ENCODE measurements around the gene ZMYND11. TPM values are rescaled to one million over a fixed set of nuclear protein-coding genes. Genes with fewer than 3 reads are reported as not detected.

Gene ZMYND11
- polyA plus RNA-seq, 2 of the 4 experiments (the other 2 are of a cell fraction): 47.7 to 99.7 TPM

DNA sequence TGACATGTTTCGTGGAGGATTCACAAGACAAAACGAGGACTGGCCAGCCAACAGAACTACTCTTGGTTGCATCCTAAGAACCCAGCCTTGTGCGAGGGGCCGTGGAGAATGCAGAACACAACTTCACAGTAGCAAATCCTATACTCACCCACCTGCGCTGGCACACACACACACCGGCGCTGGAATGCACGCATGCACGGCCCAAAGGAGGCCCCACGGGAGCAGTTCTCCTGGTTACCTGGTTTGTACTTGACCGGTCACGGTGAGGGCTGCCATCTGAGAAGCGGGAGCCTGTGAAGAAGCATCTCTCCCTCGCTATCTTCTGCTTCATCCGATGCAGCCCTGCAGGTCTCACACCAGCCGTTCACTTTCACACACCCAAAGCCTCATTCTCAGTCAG lies 137.8 kb downstream of the ZMYND11 start:
- no peak overlapping the region for H3K27ac ChIP-seq
- H3K4me3 ChIP-seq: no peak overlapping the region
- ChIA-PET CTCF (interaction anchor here (0.6 to 1.3 kb wide), 2 partner anchors 8 to 75 kb away, joined by 3 to 4 read pairs; no protein-coding TSS in a partner anchor), POLR2A (no interaction called here)
- WGBS (ENCODE audit: missing lambda C conversion rate): 94% methylated on average over 16 of the region's 16 CpGs
- H3K4me1 ChIP-seq: no peaks in the 10 kb centered on the region
- FAIRE-seq (no peak), DNase-seq (ENCODE audit: low read depth in 1 of 2, low spot score in 1 of 2) (no peak), ATAC-seq (no peak)
- no peak overlapping the region for H3K4me2 ChIP-seq
- TF ChIP-seq FOXS1 (CRISPR knock-in tag; IDR thresholded peaks at IDR 0.05) (no peak), ZFP36 (IDR thresholded peaks at IDR 0.05; ENCODE audit: borderline replicate concordance, partially characterized antibody) (no peak), EP300 (IDR thresholded peaks at IDR 0.05) (no peak), POLR2AphosphoS2 (conservative IDR thresholded peaks at IDR 0.05; ENCODE audit: low read length) (no peak), SREBF2 (IDR thresholded peaks at IDR 0.05) (no peak), RARB (CRISPR knock-in tag; IDR thresholded peaks at IDR 0.05) (no peak), CHD4 (IDR thresholded peaks at IDR 0.05; ENCODE audit: borderline replicate concordance) (no peak), ESRRA (IDR thresholded peaks at IDR 0.05; ENCODE audit: borderline replicate concordance, low read length) (no peak), JUNB (IDR thresholded peaks at IDR 0.05) (no peak), RNF2 (IDR thresholded peaks at IDR 0.05; ENCODE audit: borderline replicate concordance, low read depth) (no peak), HOXB13 (CRISPR knock-in tag; IDR thresholded peaks at IDR 0.05; ENCODE audit: low read depth) (no peak), HOXA7 (CRISPR knock-in tag; IDR thresholded peaks at IDR 0.05) (no peak), HOXB5 (CRISPR knock-in tag; IDR thresholded peaks at IDR 0.05) (no peak)
- TF ChIP-seq, protein P1, sequence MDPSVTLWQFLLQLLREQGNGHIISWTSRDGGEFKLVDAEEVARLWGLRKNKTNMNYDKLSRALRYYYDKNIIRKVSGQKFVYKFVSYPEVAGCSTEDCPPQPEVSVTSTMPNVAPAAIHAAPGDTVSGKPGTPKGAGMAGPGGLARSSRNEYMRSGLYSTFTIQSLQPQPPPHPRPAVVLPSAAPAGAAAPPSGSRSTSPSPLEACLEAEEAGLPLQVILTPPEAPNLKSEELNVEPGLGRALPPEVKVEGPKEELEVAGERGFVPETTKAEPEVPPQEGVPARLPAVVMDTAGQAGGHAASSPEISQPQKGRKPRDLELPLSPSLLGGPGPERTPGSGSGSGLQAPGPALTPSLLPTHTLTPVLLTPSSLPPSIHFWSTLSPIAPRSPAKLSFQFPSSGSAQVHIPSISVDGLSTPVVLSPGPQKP (IDR thresholded peaks at IDR 0.05; ENCODE audit: low read depth, low read length): no peak
- TF ChIP-seq, protein P2, sequence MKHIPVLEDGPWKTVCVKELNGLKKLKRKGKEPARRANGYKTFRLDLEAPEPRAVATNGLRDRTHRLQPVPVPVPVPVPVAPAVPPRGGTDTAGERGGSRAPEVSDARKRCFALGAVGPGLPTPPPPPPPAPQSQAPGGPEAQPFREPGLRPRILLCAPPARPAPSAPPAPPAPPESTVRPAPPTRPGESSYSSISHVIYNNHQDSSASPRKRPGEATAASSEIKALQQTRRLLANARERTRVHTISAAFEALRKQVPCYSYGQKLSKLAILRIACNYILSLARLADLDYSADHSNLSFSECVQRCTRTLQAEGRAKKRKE (CRISPR knock-in tag; IDR thresholded peaks at IDR 0.05; ENCODE audit: low read depth): no peak
- TF ChIP-seq, protein P3, sequence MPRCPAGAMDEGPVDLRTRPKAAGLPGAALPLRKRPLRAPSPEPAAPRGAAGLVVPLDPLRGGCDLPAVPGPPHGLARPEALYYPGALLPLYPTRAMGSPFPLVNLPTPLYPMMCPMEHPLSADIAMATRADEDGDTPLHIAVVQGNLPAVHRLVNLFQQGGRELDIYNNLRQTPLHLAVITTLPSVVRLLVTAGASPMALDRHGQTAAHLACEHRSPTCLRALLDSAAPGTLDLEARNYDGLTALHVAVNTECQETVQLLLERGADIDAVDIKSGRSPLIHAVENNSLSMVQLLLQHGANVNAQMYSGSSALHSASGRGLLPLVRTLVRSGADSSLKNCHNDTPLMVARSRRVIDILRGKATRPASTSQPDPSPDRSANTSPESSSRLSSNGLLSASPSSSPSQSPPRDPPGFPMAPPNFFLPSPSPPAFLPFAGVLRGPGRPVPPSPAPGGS (IDR thresholded peaks at IDR 0.05): no peak
- no peaks in the 10 kb centered on the region for H3K9me3 ChIP-seq

DNA sequence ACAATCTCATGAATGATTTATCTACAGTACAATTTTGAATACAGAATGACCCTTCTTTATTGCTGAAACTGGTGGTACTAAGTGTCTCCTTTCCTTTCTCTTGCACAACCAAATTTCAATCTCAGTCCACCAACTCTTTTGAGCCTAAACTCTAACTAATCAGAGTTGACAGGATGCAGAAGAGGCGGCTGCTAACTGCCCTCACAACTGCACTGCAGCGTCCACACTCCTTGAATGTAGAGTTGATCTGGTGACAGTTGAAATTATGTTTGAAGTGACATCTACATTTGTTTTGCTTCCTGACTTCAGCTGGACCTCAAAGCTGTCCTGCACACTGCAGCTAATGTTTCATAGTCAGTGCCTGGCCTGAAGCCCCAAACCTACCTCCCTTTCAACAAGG lies 139.6 kb downstream of the ZMYND11 start:
- POLR2A ChIA-PET: no interaction called here
- no peak for ATAC-seq
- Histone ChIP-seq H3K9me3 (no peaks in the 10 kb centered on the region), H3K27ac (no peak overlapping the region), H3K4me2 (no peak overlapping the region), H3K4me3 (no peak overlapping the region), H3K4me1 (no peaks in the 10 kb centered on the region)
- WGBS (ENCODE audit: missing lambda C conversion rate): 100% methylated on average over 2 of the region's 2 CpGs
- no peak for DNase-seq (ENCODE audit: low read depth in 1 of 2, low spot score in 1 of 2)
- CTCF ChIA-PET: no interaction called here
- FAIRE-seq: no peak
- TF ChIP-seq, protein P4, sequence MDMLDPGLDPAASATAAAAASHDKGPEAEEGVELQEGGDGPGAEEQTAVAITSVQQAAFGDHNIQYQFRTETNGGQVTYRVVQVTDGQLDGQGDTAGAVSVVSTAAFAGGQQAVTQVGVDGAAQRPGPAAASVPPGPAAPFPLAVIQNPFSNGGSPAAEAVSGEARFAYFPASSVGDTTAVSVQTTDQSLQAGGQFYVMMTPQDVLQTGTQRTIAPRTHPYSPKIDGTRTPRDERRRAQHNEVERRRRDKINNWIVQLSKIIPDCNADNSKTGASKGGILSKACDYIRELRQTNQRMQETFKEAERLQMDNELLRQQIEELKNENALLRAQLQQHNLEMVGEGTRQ (IDR thresholded peaks at IDR 0.05): no peak
- TF ChIP-seq, protein P1 (IDR thresholded peaks at IDR 0.05; ENCODE audit: low read depth, low read length): no peak
- no peak for TF ChIP-seq NPAS2 (CRISPR knock-in tag; IDR thresholded peaks at IDR 0.05; ENCODE audit: borderline replicate concordance)
- no peak for TF ChIP-seq NFE2L2 (conservative IDR thresholded peaks at IDR 0.05; ENCODE audit: low read length)
- TF ChIP-seq, protein P2 (CRISPR knock-in tag; IDR thresholded peaks at IDR 0.05; ENCODE audit: low read depth): no peak
- TF ChIP-seq RARB (CRISPR knock-in tag; IDR thresholded peaks at IDR 0.05): no peak
- TF ChIP-seq HEYL (CRISPR knock-in tag; IDR thresholded peaks at IDR 0.05): no peak
- TF ChIP-seq HDAC2 (IDR thresholded peaks at IDR 0.05): no peak
- TF ChIP-seq HOXB13 (CRISPR knock-in tag; IDR thresholded peaks at IDR 0.05; ENCODE audit: low read depth): no peak
- no peak for TF ChIP-seq CBX8 (IDR thresholded peaks at IDR 0.05)
- TF ChIP-seq RNF2 (IDR thresholded peaks at IDR 0.05; ENCODE audit: borderline replicate concordance, low read depth): no peak
- TF ChIP-seq, protein P5, sequence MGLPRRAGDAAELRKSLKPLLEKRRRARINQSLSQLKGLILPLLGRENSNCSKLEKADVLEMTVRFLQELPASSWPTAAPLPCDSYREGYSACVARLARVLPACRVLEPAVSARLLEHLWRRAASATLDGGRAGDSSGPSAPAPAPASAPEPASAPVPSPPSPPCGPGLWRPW (IDR thresholded peaks at IDR 0.05): no peak
- no peak for TF ChIP-seq RAD21 (conservative IDR thresholded peaks at IDR 0.05 in 1 of 2, IDR thresholded peaks at IDR 0.05 in 1 of 2)
- TF ChIP-seq TFCP2L1 (CRISPR knock-in tag; IDR thresholded peaks at IDR 0.05): no peak

All from A549 (cell line).